ENCODE data around the gene KIAA0930.

Gene KIAA0930

DNA sequence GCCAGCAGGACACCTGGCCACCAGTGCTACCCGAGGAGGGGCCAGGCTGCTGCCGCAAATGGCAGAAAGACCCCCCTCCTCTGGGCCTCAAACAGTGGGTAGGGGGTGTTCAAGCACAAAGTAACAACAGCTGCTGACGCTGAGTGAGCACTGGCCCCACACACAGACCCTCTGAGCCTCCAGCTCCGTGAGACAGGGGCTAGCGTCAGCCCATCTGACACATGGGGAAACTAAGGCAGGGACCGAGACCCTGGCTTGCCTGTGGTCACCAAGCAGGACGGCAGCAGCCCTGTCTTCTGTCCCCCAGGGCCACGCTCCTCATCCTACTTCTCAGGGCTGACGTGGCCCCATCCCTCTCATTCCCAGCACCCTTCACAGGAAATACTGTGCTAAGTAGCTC, 40.5 kb downstream of the KIAA0930 start:
- H3K27ac ChIP-seq (ENCODE audit: low read depth, low read length, poor library complexity, severe bottlenecking): no peak overlapping the region
- H3K79me2 ChIP-seq (ENCODE audit: insufficient read depth, low read length): no peaks in the 10 kb centered on the region
- H3K4me2 ChIP-seq (ENCODE audit: low read length): no peak overlapping the region
- H3K9ac ChIP-seq (ENCODE audit: low read length): no peak overlapping the region
- H3K9me3 ChIP-seq (ENCODE audit: low read length): no peaks in the 10 kb centered on the region
- H3K27me3 ChIP-seq (ENCODE audit: insufficient read depth, low read length): no peaks in the 10 kb centered on the region
- H4K20me1 ChIP-seq (ENCODE audit: insufficient read depth, low read length): no peaks in the 10 kb centered on the region
- no peaks in the 10 kb centered on the region for H3K36me3 ChIP-seq (ENCODE audit: insufficient read depth, low read length)
- TF ChIP-seq, protein P1, sequence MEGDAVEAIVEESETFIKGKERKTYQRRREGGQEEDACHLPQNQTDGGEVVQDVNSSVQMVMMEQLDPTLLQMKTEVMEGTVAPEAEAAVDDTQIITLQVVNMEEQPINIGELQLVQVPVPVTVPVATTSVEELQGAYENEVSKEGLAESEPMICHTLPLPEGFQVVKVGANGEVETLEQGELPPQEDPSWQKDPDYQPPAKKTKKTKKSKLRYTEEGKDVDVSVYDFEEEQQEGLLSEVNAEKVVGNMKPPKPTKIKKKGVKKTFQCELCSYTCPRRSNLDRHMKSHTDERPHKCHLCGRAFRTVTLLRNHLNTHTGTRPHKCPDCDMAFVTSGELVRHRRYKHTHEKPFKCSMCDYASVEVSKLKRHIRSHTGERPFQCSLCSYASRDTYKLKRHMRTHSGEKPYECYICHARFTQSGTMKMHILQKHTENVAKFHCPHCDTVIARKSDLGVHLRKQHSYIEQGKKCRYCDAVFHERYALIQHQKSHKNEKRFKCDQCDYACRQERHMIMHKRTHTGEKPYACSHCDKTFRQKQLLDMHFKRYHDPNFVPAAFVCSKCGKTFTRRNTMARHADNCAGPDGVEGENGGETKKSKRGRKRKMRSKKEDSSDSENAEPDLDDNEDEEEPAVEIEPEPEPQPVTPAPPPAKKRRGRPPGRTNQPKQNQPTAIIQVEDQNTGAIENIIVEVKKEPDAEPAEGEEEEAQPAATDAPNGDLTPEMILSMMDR (IDR thresholded peaks at IDR 0.05; ENCODE audit: low read length): no peak
- TF ChIP-seq EZH2 (IDR thresholded peaks at IDR 0.05; ENCODE audit: borderline replicate concordance, low read length): no peak
- H3K4me3 ChIP-seq (ENCODE audit: low read depth, low read length, poor library complexity, severe bottlenecking): no peak overlapping the region
- no peak overlapping the region for H2AFZ ChIP-seq (ENCODE audit: low read length)
- H3K9me2 ChIP-seq (ENCODE audit: low read depth, low read length): no peaks in the 10 kb centered on the region
- no peaks in the 10 kb centered on the region for H3K4me1 ChIP-seq (ENCODE audit: insufficient read depth, low read length, severe bottlenecking)
- no peaks in the 10 kb centered on the region for H3F3A ChIP-seq (ENCODE audit: insufficient read depth, low read length)

DNA sequence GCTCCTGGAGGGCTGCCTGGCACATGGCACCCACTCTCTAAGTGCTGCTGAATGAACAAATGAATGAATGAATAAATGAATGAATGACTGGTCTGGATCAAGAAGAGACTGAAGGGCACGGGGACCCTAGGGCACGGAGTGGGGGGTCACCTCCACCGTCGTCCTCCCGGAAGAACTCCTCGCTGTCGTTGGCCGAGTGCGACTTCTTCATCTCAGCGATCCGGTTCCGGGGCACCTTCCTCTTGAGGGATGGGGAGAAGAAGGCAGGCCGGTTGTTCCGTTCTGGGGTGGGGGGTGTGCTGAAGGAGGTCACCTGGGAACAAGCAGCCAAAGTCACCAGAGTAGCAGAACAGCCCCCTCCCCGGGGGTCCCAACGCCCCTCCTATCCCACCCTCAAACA, 41.0 kb downstream of the KIAA0930 start:
- Histone ChIP-seq H3K27ac (ENCODE audit: low read depth, low read length, poor library complexity, severe bottlenecking) (no peak overlapping the region), H4K20me1 (ENCODE audit: insufficient read depth, low read length) (no peaks in the 10 kb centered on the region), H3F3A (ENCODE audit: insufficient read depth, low read length) (no peaks in the 10 kb centered on the region), H3K4me3 (ENCODE audit: low read depth, low read length, poor library complexity, severe bottlenecking) (no peak overlapping the region), H3K27me3 (ENCODE audit: insufficient read depth, low read length) (no peaks in the 10 kb centered on the region), H3K4me2 (ENCODE audit: low read length) (no peak overlapping the region), H3K79me2 (ENCODE audit: insufficient read depth, low read length) (no peaks in the 10 kb centered on the region), H3K4me1 (ENCODE audit: insufficient read depth, low read length, severe bottlenecking) (no peaks in the 10 kb centered on the region), H3K9me3 (ENCODE audit: low read length) (no peaks in the 10 kb centered on the region), H2AFZ (ENCODE audit: low read length) (no peak overlapping the region), H3K9ac (ENCODE audit: low read length) (no peak overlapping the region), H3K36me3 (ENCODE audit: insufficient read depth, low read length) (no peaks in the 10 kb centered on the region), H3K9me2 (ENCODE audit: low read depth, low read length) (no peaks in the 10 kb centered on the region)
- TF ChIP-seq, protein P1 (IDR thresholded peaks at IDR 0.05; ENCODE audit: low read length): no peak
- no peak for TF ChIP-seq EZH2 (IDR thresholded peaks at IDR 0.05; ENCODE audit: borderline replicate concordance, low read length)

DNA sequence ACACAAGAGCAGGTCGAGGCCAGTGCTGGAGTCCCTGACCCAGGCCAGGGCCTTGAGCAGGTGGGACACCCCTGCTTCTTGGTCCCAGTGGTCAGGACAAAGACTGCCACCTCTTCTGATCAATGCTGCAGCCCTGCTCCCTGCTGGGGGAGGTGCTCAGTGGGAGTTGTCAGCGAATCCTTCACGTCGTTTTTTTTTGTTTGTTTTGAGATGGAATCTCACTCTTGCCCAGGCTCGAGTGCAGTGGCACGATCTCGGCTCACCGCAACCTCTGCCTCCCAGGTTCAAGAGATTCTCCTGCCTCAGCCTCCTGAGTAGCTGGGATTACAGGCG, 42.3 kb downstream of the KIAA0930 start:
- Histone ChIP-seq H3F3A (ENCODE audit: insufficient read depth, low read length) (no peaks in the 10 kb centered on the region), H3K27ac (ENCODE audit: low read depth, low read length, poor library complexity, severe bottlenecking) (no peak overlapping the region), H3K27me3 (ENCODE audit: insufficient read depth, low read length) (no peaks in the 10 kb centered on the region)

More for the DNA sequence above, 42.3 kb downstream of the KIAA0930 start:
- H2AFZ ChIP-seq (ENCODE audit: low read length): no peak overlapping the region
- no peaks in the 10 kb centered on the region for H3K36me3 ChIP-seq (ENCODE audit: insufficient read depth, low read length)
- no peaks in the 10 kb centered on the region for H3K9me2 ChIP-seq (ENCODE audit: low read depth, low read length)
- H3K4me1 ChIP-seq (ENCODE audit: insufficient read depth, low read length, severe bottlenecking): no peaks in the 10 kb centered on the region
- H4K20me1 ChIP-seq (ENCODE audit: insufficient read depth, low read length): no peaks in the 10 kb centered on the region
- H3K4me2 ChIP-seq (ENCODE audit: low read length): no peak overlapping the region
- no peak overlapping the region for H3K4me3 ChIP-seq (ENCODE audit: low read depth, low read length, poor library complexity, severe bottlenecking)
- no peak for TF ChIP-seq EZH2 (IDR thresholded peaks at IDR 0.05; ENCODE audit: borderline replicate concordance, low read length)
- TF ChIP-seq, protein P1 (IDR thresholded peaks at IDR 0.05; ENCODE audit: low read length): no peak
- no peaks in the 10 kb centered on the region for H3K9me3 ChIP-seq (ENCODE audit: low read length)
- no peaks in the 10 kb centered on the region for H3K79me2 ChIP-seq (ENCODE audit: insufficient read depth, low read length)
- H3K9ac ChIP-seq (ENCODE audit: low read length): no peak overlapping the region
